Ovary (tissue), 3 donors: Measurements from ENCODE around the gene CEP20.

Experiments
- CTCF ChIP-seq, 3 donors: fragments of 450-650 bp in 2 of 3; fragments of 200-600 bp in 1 of 3; IDR thresholded peaks; one replicate each; pipeline versions ENCODE4 v1.5.1 to v1.8.0; 2016 to 2022; ENCODE audit warnings: antibody characterized with exemption in 3 of 3, mild to moderate bottlenecking in 1 of 3
- POLR2A ChIP-seq: fragments of 450-650 bp; IDR thresholded peaks from one replicate; pipeline ENCODE4 v1.6.1; 2017; ENCODE audit warnings: antibody characterized with exemption, mild to moderate bottlenecking, moderate library complexity
- donor health status: DM: no; HTN: no; CAD: no.

GRCh38 chr16:15827709-15828343, 60.6 kb downstream of the CEP20 start:
- TF ChIP-seq CTCF (IDR thresholded peaks at IDR 0.05) = no peak
- no peak for TF ChIP-seq POLR2A
